K562 (cell line): ENCODE results near the gene ARIH1. TPM values are rescaled to one million over a fixed set of nuclear protein-coding genes. Genes with fewer than 3 reads are reported as not detected.

Experiments used
- ATAC-seq: fragments of 200-7000 bp; cut with Tn5 transposase; 3 replicates; pipeline ENCODE4 v1.9.1; 2020; ENCODE audit warnings: moderate library complexity
- BruUV-seq: library from RNA; stranded (reverse); fragments of 400-500 nt; replicated peaks from 2 replicates; lab custom pipeline; 2021; lab: Mats Ljungman, UMichigan
- CTCF ChIA-PET: fragments of 300-600 bp; formaldehyde crosslinking; extraction: SDS; loops from one replicate; lab custom pipeline; 2021; ENCODE audit warnings: low intra/inter-chr PET ratio; lab: Yijun Ruan, JAX
- POLR2A ChIA-PET: fragments of 300-600, 350-650 bp; sonication (Branson Sonifier 250); formaldehyde crosslinking; extraction: SDS; loops from one replicate; lab custom pipeline; 2021; ENCODE audit warnings: antibody characterized with exemption, inconsistent platforms; lab: Yijun Ruan, JAX
- DNase-seq, 4 experiments: peaks; one replicate each; pipeline versions ENCODE4 v3.0.0 to v3.0.0-alpha.2; 2011 to 2018; ENCODE audit warnings: low spot score in 3 of 4, mixed read lengths in 3 of 4; ENCODE audit errors: extremely low read depth in 1 of 4
- FAIRE-seq: peaks from 2 replicates; lab custom pipeline; 2011; peaks lifted over from hg19 to GRCh38; lab: Jason Lieb, UNC
- H2AFZ ChIP-seq: 2 replicates; pipeline ENCODE4 v1.6.0; 2011; ENCODE audit warnings: low read depth, low read length, control low read depth, inconsistent platforms
- H3K27ac ChIP-seq: fragments of 200-600 bp; 3 replicates; pipeline ENCODE4 v1.8.0; 2011; ENCODE audit warnings: low read depth, mild to moderate bottlenecking, control low read depth, inconsistent platforms, low read length, moderate library complexity, mixed read lengths; ENCODE audit errors: extremely low read depth
- H3K27me3 ChIP-seq, 2 experiments: fragments of 300-600 bp in 1 of 2; 2 replicates in 1 of 2; 3 replicates in 1 of 2; pipeline versions ENCODE4 v1.6.0 to v1.8.0; 2011; ENCODE audit warnings: inconsistent platforms in 2 of 2, low read length in 2 of 2, mild to moderate bottlenecking in 1 of 2, mixed read lengths in 1 of 2, moderate library complexity in 1 of 2; ENCODE audit not compliant: control insufficient read depth in 2 of 2, insufficient read depth in 2 of 2
- H3K36me3 ChIP-seq: fragments of 300-600 bp; 3 replicates; pipeline ENCODE4 v1.8.0; 2011; ENCODE audit warnings: mild to moderate bottlenecking, low read length, inconsistent platforms; ENCODE audit not compliant: control insufficient read depth, insufficient read depth
- H3K4me1 ChIP-seq, 2 experiments: fragments of 200-600 bp in 1 of 2; replicated peaks in 1 of 2; 2 replicates in 1 of 2; 3 replicates in 1 of 2; pipeline versions ENCODE4 v1.5.1 to v1.8.0; 2011; ENCODE audit warnings: inconsistent platforms in 2 of 2, low read length in 2 of 2, mild to moderate bottlenecking in 1 of 2, mixed read lengths in 1 of 2, moderate library complexity in 1 of 2; ENCODE audit not compliant: control insufficient read depth in 2 of 2, insufficient read depth in 2 of 2
- H3K4me2 ChIP-seq: 2 replicates; pipeline ENCODE4 v1.6.1; 2011; ENCODE audit warnings: low read length, control low read depth, inconsistent platforms, mixed read lengths; ENCODE audit not compliant: insufficient read depth
- H3K4me3 ChIP-seq: fragments of 200-600 bp; sonication (generic), shearing (Covaris generic); 2 replicates; pipeline ENCODE4 v1.5.1; 2016; ENCODE audit warnings: control low read depth, inconsistent platforms
- H3K79me2 ChIP-seq: fragments of 200-600 bp; 3 replicates; pipeline ENCODE4 v1.8.0; 2011; ENCODE audit warnings: low read length, inconsistent platforms; ENCODE audit not compliant: control insufficient read depth, insufficient read depth
- H3K9ac ChIP-seq, 2 experiments: 2 replicates each; pipeline versions ENCODE4 v1.6.0 to v1.6.1; 2011; ENCODE audit warnings: low read depth in 2 of 2, low read length in 2 of 2, control low read depth in 1 of 2, inconsistent platforms in 1 of 2, mild to moderate bottlenecking in 1 of 2, mixed read lengths in 1 of 2; ENCODE audit not compliant: insufficient read depth in 1 of 2
- H3K9me1 ChIP-seq: one replicate; pipeline ENCODE4 v1.6.0; 2011; ENCODE audit warnings: inconsistent platforms, mild to moderate bottlenecking, low read length, moderate library complexity; ENCODE audit not compliant: control insufficient read depth, insufficient read depth
- H3K9me3 ChIP-seq: replicated peaks from 2 replicates; pipeline ENCODE4 v1.5.1; 2011; ENCODE audit warnings: low read depth, low read length, inconsistent platforms; ENCODE audit not compliant: control insufficient read depth, insufficient read depth
- H4K20me1 ChIP-seq: replicated peaks from 2 replicates; pipeline ENCODE4 v1.6.1; 2011; ENCODE audit warnings: low read length, inconsistent platforms, mixed read lengths; ENCODE audit not compliant: control insufficient read depth, insufficient read depth
- CAMTA2 ChIP-seq: fragments of 250-450 bp; sonication (Bioruptor Pico); conservative IDR thresholded peaks from 2 replicates; pipeline ENCODE4 v1.5.1; 2022
- CC2D1A ChIP-seq: fragments of 450-650 bp; IDR thresholded peaks from 2 replicates; pipeline ENCODE4 v1.6.1; 2017; ENCODE audit warnings: mild to moderate bottlenecking
- HDAC3 ChIP-seq: fragments of 450-650 bp; IDR thresholded peaks from 2 replicates; pipeline ENCODE4 v1.6.1; 2018; ENCODE audit warnings: borderline replicate concordance, mild to moderate bottlenecking, moderate library complexity; ENCODE audit not compliant: partially characterized antibody
- HDAC8 ChIP-seq: fragments of 450-650 bp; IDR thresholded peaks from 2 replicates; pipeline ENCODE4 v1.6.1; 2016; ENCODE audit warnings: mild to moderate bottlenecking, missing genetic modification characterization, moderate library complexity, missing compliant biosample characterization
- KAT2B ChIP-seq: IDR thresholded peaks from one replicate; pipeline ENCODE4 v1.6.1; 2012; ENCODE audit warnings: low read depth, mild to moderate bottlenecking, control low read depth, inconsistent platforms, low read length, moderate library complexity
- NR3C1 ChIP-seq: sonication (generic); formaldehyde crosslinking; IDR thresholded peaks from 2 replicates; pipeline ENCODE4 v1.8.1; 2022; ENCODE audit warnings: missing genetic modification reagents
- RBM15 ChIP-seq: fragments of 200-400 bp; formaldehyde crosslinking; IDR thresholded peaks from 2 replicates; pipeline ENCODE4 v1.6.1; 2018; ENCODE audit warnings: mild to moderate bottlenecking, low read length, moderate library complexity; ENCODE audit not compliant: insufficient read depth
- SETDB1 ChIP-seq: IDR thresholded peaks from one replicate; pipeline ENCODE4 v1.6.1; 2012; ENCODE audit warnings: low read length, control low read depth, inconsistent platforms
- ZNF696 ChIP-seq: fragments of 250-450 bp; sonication (Bioruptor Pico); conservative IDR thresholded peaks from 2 replicates; pipeline ENCODE4 v1.4.0; 2020; ENCODE audit warnings: mild to moderate bottlenecking, moderate library complexity
- WGBS: fragments of 100-300 bp; shearing (Covaris generic); methylation state at CpG from one replicate; pipeline ENCODE4 v1.1.6; 2016; ENCODE audit warnings: low coverage, mixed read lengths; ENCODE audit not compliant: insufficient coverage; ENCODE audit errors: missing lambda C conversion rate; 5-methylcytosine and 5-hydroxymethylcytosine counted together
- in situ Hi-C: fragments of 300-500 bp; cut with MboI; formaldehyde crosslinking; loops from 4 replicates; pipeline ENCODE4 v1.15.0; 2018; ENCODE audit warnings: inconsistent platforms, mixed read lengths
- intact Hi-C: fragments of 100-400 bp; cut with micrococcal nuclease; formaldehyde crosslinking; loops from 2 replicates; pipeline ENCODE4 v1.14.2; 2022
- polyA plus RNA-seq, 8 experiments: library from polyadenylated mRNA; depleted of rRNA in 4 of 8; stranded (reverse) in 5 of 8; unstranded in 3 of 8; fragments of >200 nt; fragmentation: Nextera tagmentation in 2 of 8; fragmentation: Illumina TruSeq in 1 of 8; extraction: Ambion mirVana in 2 of 8; extraction: Trizol in 1 of 8; gene quantifications; 2 replicates each; pipeline versions ENCODE4 v1.2.1 to v1.2.3, GENCODE V29; 2011 to 2014; ENCODE audit warnings: inconsistent platforms in 1 of 8, missing spikeins in 1 of 8
- total RNA-seq, 7 experiments: library from RNA; depleted of rRNA in 6 of 7; stranded (reverse); fragments of >200 nt in 6 of 7; fragmentation: Illumina TruSeq in 2 of 7; extraction: Trizol in 2 of 7; gene quantifications; 2 replicates each; pipeline versions ENCODE4 v1.2.1 to v1.2.3, GENCODE V29; 2011 to 2021; ENCODE audit warnings: low replicate concordance in 1 of 7
- TF ChIP-seq, protein P1 (sequence below): fragments of 200-800 bp; sonication (Bioruptor generic); IDR thresholded peaks from 2 replicates; pipeline ENCODE4 v1.6.1; 2017; ENCODE audit warnings: missing genetic modification characterization, missing compliant biosample characterization
- TF ChIP-seq, protein P2 (sequence below): IDR thresholded peaks from 2 replicates; pipeline ENCODE4 v1.6.1; 2014; ENCODE audit warnings: antibody characterized with exemption
- TF ChIP-seq, protein P3 (sequence below): fragments of 250-450 bp; sonication (Bioruptor Pico); IDR thresholded peaks from 2 replicates; pipeline ENCODE4 v1.8.0; 2021; ENCODE audit warnings: moderate library complexity, mild to moderate bottlenecking, inconsistent platforms

ARIH1 gene
- total and polyA plus RNA-seq, 9 of the 15 experiments (the other 6 are each of a cell fraction or from before 2014, with no cell fraction given): 17.7 to 125 (median 31.4) TPM

DNA sequence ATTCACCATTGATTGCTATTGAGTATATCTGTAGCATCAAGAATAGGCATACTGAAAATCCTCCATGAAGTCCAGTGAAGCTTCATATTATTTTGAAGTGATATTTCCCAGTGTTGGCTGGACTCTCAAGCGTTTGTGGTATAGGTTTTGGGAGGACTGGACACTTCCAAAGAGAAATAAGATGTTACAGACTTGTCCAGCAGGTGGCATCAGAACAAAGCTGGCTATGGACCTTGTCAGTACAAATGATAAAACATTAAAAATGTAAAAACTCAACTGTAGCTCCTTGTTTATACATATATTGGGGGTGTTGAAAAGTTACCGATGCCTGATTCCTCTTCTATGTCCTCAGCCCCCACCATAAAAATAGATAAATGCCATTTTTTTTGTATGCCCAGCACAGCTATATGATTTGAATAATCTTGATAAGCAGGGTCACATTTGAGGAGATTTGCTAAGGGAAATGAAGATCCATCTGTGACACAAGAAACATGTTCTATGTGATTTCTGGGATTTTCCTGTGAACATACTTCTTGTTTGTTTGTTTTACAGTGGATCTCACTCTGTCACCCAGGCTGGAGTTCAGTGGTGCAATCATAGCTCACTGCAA, 125.8 kb downstream of the ARIH1 start (continued):
- TF ChIP-seq HDAC3 (no peak), CAMTA2 (CRISPR knock-in tag) (no peak), SETDB1 (no peak), NR3C1 (no peak)
- TF ChIP-seq, protein P1, sequence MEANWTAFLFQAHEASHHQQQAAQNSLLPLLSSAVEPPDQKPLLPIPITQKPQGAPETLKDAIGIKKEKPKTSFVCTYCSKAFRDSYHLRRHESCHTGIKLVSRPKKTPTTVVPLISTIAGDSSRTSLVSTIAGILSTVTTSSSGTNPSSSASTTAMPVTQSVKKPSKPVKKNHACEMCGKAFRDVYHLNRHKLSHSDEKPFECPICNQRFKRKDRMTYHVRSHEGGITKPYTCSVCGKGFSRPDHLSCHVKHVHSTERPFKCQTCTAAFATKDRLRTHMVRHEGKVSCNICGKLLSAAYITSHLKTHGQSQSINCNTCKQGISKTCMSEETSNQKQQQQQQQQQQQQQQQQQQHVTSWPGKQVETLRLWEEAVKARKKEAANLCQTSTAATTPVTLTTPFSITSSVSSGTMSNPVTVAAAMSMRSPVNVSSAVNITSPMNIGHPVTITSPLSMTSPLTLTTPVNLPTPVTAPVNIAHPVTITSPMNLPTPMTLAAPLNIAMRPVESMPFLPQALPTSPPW: no peak

DNA sequence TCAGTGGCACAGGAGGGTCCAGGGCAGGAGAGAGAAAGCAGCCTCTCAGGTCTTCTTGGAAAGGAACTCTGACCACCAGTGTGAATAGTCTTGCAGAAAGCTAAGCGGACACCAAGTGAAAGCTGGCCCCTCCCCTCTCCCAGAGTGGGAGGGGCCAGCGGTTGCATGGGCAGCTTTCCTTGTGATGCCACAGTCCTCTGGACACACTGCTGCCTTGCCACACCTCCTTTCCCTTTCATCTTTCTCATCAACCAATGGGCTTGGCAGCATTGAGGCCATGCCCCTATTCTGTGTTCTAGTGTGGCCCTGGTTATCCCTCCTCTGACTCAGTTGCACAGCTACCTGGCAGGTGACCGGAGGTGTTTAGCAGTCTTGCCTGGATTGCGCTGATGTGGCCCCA, 130.7 kb downstream of the ARIH1 start:
- intact Hi-C loops: loop anchor here (5.0 to 10.0 kb wide), 2 partner anchors 70 to 668 kb away; no protein-coding TSS in a partner anchor
- CTCF ChIA-PET: no interaction called here
- Histone ChIP-seq H3K9ac (no peak overlapping the region), H3K4me2 (no peak overlapping the region), H3K4me3 (no peak overlapping the region)
- FAIRE-seq (no peak), ATAC-seq (peak; percentile 84)
- no peak for TF ChIP-seq ZNF696 (CRISPR knock-in tag)
- TF ChIP-seq KAT2B: no peak
- TF ChIP-seq CC2D1A: no peak
- no peak for TF ChIP-seq HDAC8 (tag)
- TF ChIP-seq, protein P2, sequence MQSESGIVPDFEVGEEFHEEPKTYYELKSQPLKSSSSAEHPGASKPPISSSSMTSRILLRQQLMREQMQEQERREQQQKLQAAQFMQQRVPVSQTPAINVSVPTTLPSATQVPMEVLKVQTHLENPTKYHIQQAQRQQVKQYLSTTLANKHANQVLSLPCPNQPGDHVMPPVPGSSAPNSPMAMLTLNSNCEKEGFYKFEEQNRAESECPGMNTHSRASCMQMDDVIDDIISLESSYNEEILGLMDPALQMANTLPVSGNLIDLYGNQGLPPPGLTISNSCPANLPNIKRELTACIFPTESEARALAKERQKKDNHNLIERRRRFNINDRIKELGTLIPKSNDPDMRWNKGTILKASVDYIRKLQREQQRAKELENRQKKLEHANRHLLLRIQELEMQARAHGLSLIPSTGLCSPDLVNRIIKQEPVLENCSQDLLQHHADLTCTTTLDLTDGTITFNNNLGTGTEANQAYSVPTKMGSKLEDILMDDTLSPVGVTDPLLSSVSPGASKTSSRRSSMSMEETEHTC: no peak
- TF ChIP-seq, protein P3, sequence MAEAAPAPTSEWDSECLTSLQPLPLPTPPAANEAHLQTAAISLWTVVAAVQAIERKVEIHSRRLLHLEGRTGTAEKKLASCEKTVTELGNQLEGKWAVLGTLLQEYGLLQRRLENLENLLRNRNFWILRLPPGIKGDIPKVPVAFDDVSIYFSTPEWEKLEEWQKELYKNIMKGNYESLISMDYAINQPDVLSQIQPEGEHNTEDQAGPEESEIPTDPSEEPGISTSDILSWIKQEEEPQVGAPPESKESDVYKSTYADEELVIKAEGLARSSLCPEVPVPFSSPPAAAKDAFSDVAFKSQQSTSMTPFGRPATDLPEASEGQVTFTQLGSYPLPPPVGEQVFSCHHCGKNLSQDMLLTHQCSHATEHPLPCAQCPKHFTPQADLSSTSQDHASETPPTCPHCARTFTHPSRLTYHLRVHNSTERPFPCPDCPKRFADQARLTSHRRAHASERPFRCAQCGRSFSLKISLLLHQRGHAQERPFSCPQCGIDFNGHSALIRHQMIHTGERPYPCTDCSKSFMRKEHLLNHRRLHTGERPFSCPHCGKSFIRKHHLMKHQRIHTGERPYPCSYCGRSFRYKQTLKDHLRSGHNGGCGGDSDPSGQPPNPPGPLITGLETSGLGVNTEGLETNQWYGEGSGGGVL (CRISPR knock-in tag): no peak
- TF ChIP-seq RBM15: no peak
- TF ChIP-seq, all 486 proteins: peak for 0
- WGBS: 36% methylated on average over 4 of the region's 4 CpGs
- DNase-seq: peak; percentile 21 to 32 (median 26)
- Histone ChIP-seq H3K9me1 (no peaks in the 10 kb centered on the region), H2AFZ (no peak overlapping the region), H3K27me3 (peaks cover 0 to 11% of the 10 kb centered on the region in 2 experiments; a peak in 3 of 5 replicates), H3K9me3 (no peaks in the 10 kb centered on the region), H3K79me2 (no peaks in the 10 kb centered on the region), H3K27ac (no peak overlapping the region), H3K36me3 (no peaks in the 10 kb centered on the region), H3K4me1 (no peaks in the 10 kb centered on the region), H4K20me1 (no peaks in the 10 kb centered on the region)
- no TSS peak for BruUV-seq
- in situ Hi-C loops: no loop called here
- POLR2A ChIA-PET: no interaction called here
